Measurements from ENCODE around the gene RAI1. TPM values are rescaled to one million over a fixed set of nuclear protein-coding genes. Genes with fewer than 3 reads are reported as not detected.

Gene RAI1
- total and polyA plus RNA-seq, 5 donors from 2014 or later, result 0.80 to 11.4 (median 1.1) TPM

- no peaks in the 10 kb centered on the region for H3K36me3 Mint-ChIP-seq
- H3K27ac Mint-ChIP-seq, result peak overlapping the region; percentile 76 to 97 (median 80)
- Histone ChIP-seq H3K27me3 (ENCODE audit: control insufficient read depth, insufficient read depth, low read length) (no peaks in the 10 kb centered on the region), H3K4me3 (ENCODE audit: low read depth, low read length) (no peak overlapping the region), H3K4me1 (ENCODE audit: control insufficient read depth, insufficient read depth, low read length, poor library complexity, severe bottlenecking) (peaks cover 56% of the 10 kb centered on the region), H3K36me3 (ENCODE audit: control insufficient read depth, insufficient read depth, low read length) (no peaks in the 10 kb centered on the region), H3K27ac (ENCODE audit: insufficient read depth, low read length, poor library complexity, severe bottlenecking) (no peak overlapping the region), H3K9me3 (ENCODE audit: control insufficient read depth in 2 of 2, low read length in 2 of 2) (no peaks in the 10 kb centered on the region)
- H3K27me3 Mint-ChIP-seq, result no peaks in the 10 kb centered on the region
- H3K9me3 Mint-ChIP-seq, result no peaks in the 10 kb centered on the region
- H3K4me3 Mint-ChIP-seq, result peak overlapping the region; percentile 87 to 95 (median 91)
- DNase-seq (no peak), ATAC-seq (ENCODE audit: low read depth in 2 of 2) (no peak)
- peaks cover 0 to 65% (median 48%) of the 10 kb centered on the region in 4 donors for H3K4me1 Mint-ChIP-seq
Observed at GRCh38 chr17:17837966-17838962, 157.0 kb downstream of the RAI1 start.

GRCh38 chr17:17839791-17840707, 158.8 kb downstream of the RAI1 start:
- peak overlapping the region; percentile 68 to 84 (median 80) for H3K4me3 Mint-ChIP-seq
- peak; percentile 78 to 79 for ATAC-seq (ENCODE audit: low read depth in 2 of 2)
- H3K4me1 Mint-ChIP-seq, result peaks cover 0 to 48% (median 32%) of the 10 kb centered on the region in 4 donors
- Histone ChIP-seq H3K27me3 (ENCODE audit: control insufficient read depth, insufficient read depth, low read length) (no peaks in the 10 kb centered on the region), H3K4me1 (ENCODE audit: control insufficient read depth, insufficient read depth, low read length, poor library complexity, severe bottlenecking) (peaks cover 42% of the 10 kb centered on the region), H3K36me3 (ENCODE audit: control insufficient read depth, insufficient read depth, low read length) (no peaks in the 10 kb centered on the region), H3K9me3 (ENCODE audit: control insufficient read depth in 2 of 2, low read length in 2 of 2) (no peaks in the 10 kb centered on the region), H3K27ac (ENCODE audit: insufficient read depth, low read length, poor library complexity, severe bottlenecking) (peak overlapping the region; percentile 79), H3K4me3 (ENCODE audit: low read depth, low read length) (peak overlapping the region; percentile 55)
- peak overlapping the region; percentile 79 to 83 (median 80) for H3K27ac Mint-ChIP-seq
- DNase-seq, result peak; percentile 74 to 86 (median 77)
- H3K27me3 Mint-ChIP-seq, result no peaks in the 10 kb centered on the region
- no peaks in the 10 kb centered on the region for H3K9me3 Mint-ChIP-seq
- no peaks in the 10 kb centered on the region for H3K36me3 Mint-ChIP-seq

DNA sequence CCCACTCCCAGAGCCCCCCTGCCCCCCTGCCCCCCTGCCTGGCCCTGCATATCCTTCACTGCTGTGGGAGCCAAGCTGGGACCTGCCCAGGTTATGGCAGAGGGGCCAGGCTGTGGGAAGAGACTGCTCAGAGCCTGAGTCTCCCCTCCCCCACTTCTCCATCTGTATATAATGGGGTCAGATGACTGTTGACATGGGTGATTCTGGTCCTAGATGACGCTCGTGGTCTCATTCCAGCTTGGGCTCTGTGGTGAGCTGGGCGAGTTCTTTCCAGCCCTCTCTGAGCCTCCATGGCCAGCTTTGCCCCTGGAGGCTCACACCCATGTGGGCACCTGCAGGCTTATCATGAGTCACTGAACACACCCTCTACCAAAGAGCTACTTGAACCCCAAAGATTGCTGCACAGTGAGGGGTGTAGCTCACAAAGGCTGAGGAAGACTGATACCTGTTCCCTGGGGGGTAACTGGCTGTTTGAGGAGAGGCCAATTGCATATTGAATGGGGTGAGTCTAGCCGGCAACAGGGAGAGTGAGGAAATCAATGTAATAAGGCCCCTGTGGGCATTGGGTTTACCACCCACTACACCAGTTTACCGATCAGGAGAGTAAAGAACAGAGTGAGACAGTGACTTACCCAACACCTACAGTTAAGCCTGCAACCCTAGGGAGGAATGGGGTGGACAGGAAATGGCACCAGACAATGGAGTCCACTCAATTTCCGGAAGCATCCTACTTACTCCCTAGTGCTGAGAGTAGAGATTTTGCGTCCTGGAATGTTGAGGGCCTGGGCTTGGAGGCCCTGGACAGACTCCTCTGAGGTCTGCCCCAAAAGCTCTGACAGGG, 159.7 kb downstream of the RAI1 start:
- Histone ChIP-seq H3K27ac (ENCODE audit: insufficient read depth, low read length, poor library complexity, severe bottlenecking) (peak overlapping the region; percentile 79), H3K9me3 (ENCODE audit: control insufficient read depth in 2 of 2, low read length in 2 of 2) (no peaks in the 10 kb centered on the region), H3K27me3 (ENCODE audit: control insufficient read depth, insufficient read depth, low read length) (no peaks in the 10 kb centered on the region), H3K36me3 (ENCODE audit: control insufficient read depth, insufficient read depth, low read length) (no peaks in the 10 kb centered on the region), H3K4me1 (ENCODE audit: control insufficient read depth, insufficient read depth, low read length, poor library complexity, severe bottlenecking) (peaks cover 33% of the 10 kb centered on the region), H3K4me3 (ENCODE audit: low read depth, low read length) (no peak overlapping the region)
- Mint-ChIP-seq H3K9me3 (no peaks in the 10 kb centered on the region), H3K27ac (peak overlapping the region; percentile 72 to 93 (median 88)), H3K36me3 (no peaks in the 10 kb centered on the region), H3K4me1 (peaks cover 0 to 39% (median 25%) of the 10 kb centered on the region in 4 donors), H3K27me3 (no peaks in the 10 kb centered on the region), H3K4me3 (peak overlapping the region; percentile 15 to 91 (median 82))
- ATAC-seq (ENCODE audit: low read depth in 2 of 2) (no peak), DNase-seq (peak in 1 of 3 donors; percentile 35)

DNA sequence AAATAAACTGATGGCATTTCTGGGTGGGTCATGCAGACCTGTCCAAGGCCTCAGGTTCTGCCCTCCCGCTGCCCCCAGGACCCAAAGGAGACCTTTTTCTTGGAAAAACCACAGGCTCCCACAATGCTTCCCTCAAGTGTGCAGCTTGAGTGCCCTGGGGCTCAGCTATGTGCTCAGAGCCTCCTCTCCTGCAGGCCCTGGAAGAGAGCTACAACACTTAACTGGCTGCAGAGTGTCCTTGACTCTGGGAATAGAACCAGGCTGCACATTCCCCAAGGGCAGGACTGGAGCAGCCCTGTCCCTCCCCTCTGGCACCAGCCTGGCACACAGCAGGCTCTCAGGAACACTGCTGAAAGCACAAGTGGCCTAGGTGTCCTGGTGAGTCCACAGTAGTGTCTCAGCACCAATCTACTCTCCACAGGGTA, 160.4 kb downstream of the RAI1 start:
- Mint-ChIP-seq H3K4me1 (peaks cover 0 to 43% (median 23%) of the 10 kb centered on the region in 4 donors), H3K9me3 (no peaks in the 10 kb centered on the region), H3K27ac (peak overlapping the region in 1 of 3 donors; percentile 48), H3K27me3 (no peaks in the 10 kb centered on the region), H3K4me3 (peak overlapping the region in 3 of 4 donors; percentile 15 to 86 (median 77)), H3K36me3 (no peaks in the 10 kb centered on the region)
- Histone ChIP-seq H3K4me3 (ENCODE audit: low read depth, low read length) (no peak overlapping the region), H3K4me1 (ENCODE audit: control insufficient read depth, insufficient read depth, low read length, poor library complexity, severe bottlenecking) (peaks cover 27% of the 10 kb centered on the region), H3K27me3 (ENCODE audit: control insufficient read depth, insufficient read depth, low read length) (no peaks in the 10 kb centered on the region), H3K27ac (ENCODE audit: insufficient read depth, low read length, poor library complexity, severe bottlenecking) (no peak overlapping the region), H3K36me3 (ENCODE audit: control insufficient read depth, insufficient read depth, low read length) (no peaks in the 10 kb centered on the region), H3K9me3 (ENCODE audit: control insufficient read depth in 2 of 2, low read length in 2 of 2) (no peaks in the 10 kb centered on the region)
- ATAC-seq (ENCODE audit: low read depth in 2 of 2) (no peak), DNase-seq (no peak)

GRCh38 chr17:17842111-17842876, 161.0 kb downstream of the RAI1 start:
- peak overlapping the region in 2 of 4 donors; percentile 15 to 51 for H3K4me3 Mint-ChIP-seq
- no peak for ATAC-seq (ENCODE audit: low read depth in 2 of 2)
- Histone ChIP-seq H3K4me1 (ENCODE audit: control insufficient read depth, insufficient read depth, low read length, poor library complexity, severe bottlenecking) (peaks cover 21% of the 10 kb centered on the region), H3K9me3 (ENCODE audit: control insufficient read depth in 2 of 2, low read length in 2 of 2) (no peaks in the 10 kb centered on the region), H3K27ac (ENCODE audit: insufficient read depth, low read length, poor library complexity, severe bottlenecking) (no peak overlapping the region), H3K4me3 (ENCODE audit: low read depth, low read length) (no peak overlapping the region), H3K36me3 (ENCODE audit: control insufficient read depth, insufficient read depth, low read length) (no peaks in the 10 kb centered on the region), H3K27me3 (ENCODE audit: control insufficient read depth, insufficient read depth, low read length) (no peaks in the 10 kb centered on the region)
- no peaks in the 10 kb centered on the region for H3K27me3 Mint-ChIP-seq
- peak overlapping the region in 1 of 3 donors; percentile 48 for H3K27ac Mint-ChIP-seq
- DNase-seq, result no peak
- H3K4me1 Mint-ChIP-seq, result peaks cover 0 to 45% (median 19%) of the 10 kb centered on the region in 4 donors
- no peaks in the 10 kb centered on the region for H3K36me3 Mint-ChIP-seq
- H3K9me3 Mint-ChIP-seq, result no peaks in the 10 kb centered on the region

DNA sequence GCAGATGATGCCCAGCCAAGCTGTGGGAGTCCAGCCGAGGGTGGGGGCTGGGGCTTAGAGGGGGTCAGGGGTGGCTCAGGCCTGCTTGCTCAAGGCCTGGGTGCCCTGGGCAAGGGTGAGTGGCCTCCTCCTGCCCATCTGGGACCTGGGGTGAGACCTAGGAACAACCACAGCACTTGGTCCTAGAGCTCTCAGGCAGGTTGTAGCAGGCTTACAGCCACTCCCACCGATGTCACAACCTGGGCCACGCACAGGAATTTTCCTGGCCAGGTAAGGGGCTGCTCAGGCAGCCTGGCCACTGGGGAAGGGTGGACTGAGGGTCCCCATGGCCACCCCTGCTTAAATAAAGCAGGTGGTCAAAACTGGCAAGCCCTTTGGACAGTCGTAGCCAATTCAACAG, 161.8 kb downstream of the RAI1 start:
- Mint-ChIP-seq H3K4me1 (peaks cover 0 to 44% (median 17%) of the 10 kb centered on the region in 4 donors), H3K36me3 (no peaks in the 10 kb centered on the region), H3K27ac (peak overlapping the region in 1 of 3 donors; percentile 73)

More for the DNA sequence above, 161.8 kb downstream of the RAI1 start:
- Histone ChIP-seq H3K4me1 (ENCODE audit: control insufficient read depth, insufficient read depth, low read length, poor library complexity, severe bottlenecking) (peaks cover 21% of the 10 kb centered on the region), H3K27me3 (ENCODE audit: control insufficient read depth, insufficient read depth, low read length) (no peaks in the 10 kb centered on the region), H3K4me3 (ENCODE audit: low read depth, low read length) (no peak overlapping the region), H3K27ac (ENCODE audit: insufficient read depth, low read length, poor library complexity, severe bottlenecking) (no peak overlapping the region), H3K36me3 (ENCODE audit: control insufficient read depth, insufficient read depth, low read length) (no peaks in the 10 kb centered on the region), H3K9me3 (ENCODE audit: control insufficient read depth in 2 of 2, low read length in 2 of 2) (no peaks in the 10 kb centered on the region)
- H3K27me3 Mint-ChIP-seq, result no peaks in the 10 kb centered on the region
- DNase-seq, result no peak
- H3K9me3 Mint-ChIP-seq, result no peaks in the 10 kb centered on the region
- ATAC-seq (ENCODE audit: low read depth in 2 of 2), result no peak
- peak overlapping the region in 1 of 4 donors; percentile 15 for H3K4me3 Mint-ChIP-seq

Data from CD4-positive, CD25-positive, alpha-beta regulatory T cell (primary cell).